ENCODE measurements around the gene APBB3. TPM values are rescaled to one million over a fixed set of nuclear protein-coding genes. Genes with fewer than 3 reads are reported as not detected.
A peak's percentile ranks its signal among the peaks of the same experiment; 100 is the strongest.
"Not testable (repeated sequence)": the region's sequence is repeated elsewhere in the genome, so short reads cannot be mapped to it uniquely, and the experiment has no call there.

Gene APBB3, protein sequence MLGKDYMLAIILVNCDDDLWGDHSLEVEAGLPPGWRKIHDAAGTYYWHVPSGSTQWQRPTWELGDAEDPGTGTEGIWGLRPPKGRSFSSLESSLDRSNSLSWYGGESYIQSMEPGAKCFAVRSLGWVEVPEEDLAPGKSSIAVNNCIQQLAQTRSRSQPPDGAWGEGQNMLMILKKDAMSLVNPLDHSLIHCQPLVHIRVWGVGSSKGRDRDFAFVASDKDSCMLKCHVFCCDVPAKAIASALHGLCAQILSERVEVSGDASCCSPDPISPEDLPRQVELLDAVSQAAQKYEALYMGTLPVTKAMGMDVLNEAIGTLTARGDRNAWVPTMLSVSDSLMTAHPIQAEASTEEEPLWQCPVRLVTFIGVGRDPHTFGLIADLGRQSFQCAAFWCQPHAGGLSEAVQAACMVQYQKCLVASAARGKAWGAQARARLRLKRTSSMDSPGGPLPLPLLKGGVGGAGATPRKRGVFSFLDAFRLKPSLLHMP
- total RNA-seq (9.3 TPM), polyA plus RNA-seq (51.2 TPM)
- long read RNA-seq, donor 1, partial matches to known transcripts: 0 of 1 reads
- long read RNA-seq, donor 1, other reads (novel, unspliced or antisense): 0 of 1 reads
- long read RNA-seq, donor 2: 0 reads
- long read RNA-seq, donor 3, partial matches to known transcripts: 6 of 11 reads
- long read RNA-seq, donor 3, other reads (novel, unspliced or antisense): 0 of 11 reads
- long read RNA-seq, donor 4, partial matches to known transcripts: 0 of 4 reads
- long read RNA-seq, donor 4, other reads (novel, unspliced or antisense): 0 of 4 reads
- long read RNA-seq, donor 5, partial matches to known transcripts: 8 of 14 reads
- long read RNA-seq, donor 5, other reads (novel, unspliced or antisense): 0 of 14 reads
- long read RNA-seq, donor 6, partial matches to known transcripts: 5 of 15 reads
- long read RNA-seq, donor 6, other reads (novel, unspliced or antisense): 0 of 15 reads
- long read RNA-seq, donor 7, partial matches to known transcripts: 5 of 7 reads
- long read RNA-seq, donor 7, other reads (novel, unspliced or antisense): 0 of 7 reads
- long read RNA-seq, donor 8, partial matches to known transcripts: 0 of 2 reads
- long read RNA-seq, donor 8, other reads (novel, unspliced or antisense): 0 of 2 reads
- long read RNA-seq, donor 9, partial matches to known transcripts: 0 of 4 reads
- long read RNA-seq, donor 9, other reads (novel, unspliced or antisense): 0 of 4 reads
- long read RNA-seq, donor 10, partial matches to known transcripts: 0 of 1 reads
- long read RNA-seq, donor 10, other reads (novel, unspliced or antisense): 0 of 1 reads

GRCh38 chr5:140564196-140565023 is at the start of gene APBB3, which contains the start of gene SLC35A4:
TSS of gene APBB3 (minus strand) at chr5:140564598. CDS start at chr5:140564245, 353 bp downstream.
TSS of gene SLC35A4 (plus strand) at chr5:140564828. CDS start at chr5:140567170, 2,342 bp downstream.
- peak; percentile 89 to 98 (median 95) for DNase-seq (ENCODE audit: low read depth in 6 of 9, low spot score in 9 of 9)
- under 1% methylated on average over 74 of the region's 74 CpGs for WGBS
- H3K27me3 ChIP-seq (ENCODE audit: control insufficient read depth in 2 of 2, insufficient read depth in 1 of 2, low read length in 1 of 2): no peaks in the 10 kb centered on the region
- H3K36me3 ChIP-seq (ENCODE audit: control insufficient read depth in 2 of 2, insufficient read depth in 2 of 2, low read length in 1 of 2): peaks cover 19 to 39% of the 10 kb centered on the region in 2 donors
- peak within 1 kb of the TSS; percentile 69 to 89 for H3K4me3 ChIP-seq (ENCODE audit: low read length in 2 of 2)
- H3K27ac ChIP-seq (ENCODE audit: low read depth in 1 of 2, low read length in 1 of 2): peak within 1 kb of the TSS; percentile 89 to 92
- no peaks in the 10 kb centered on the region for H3K9me3 ChIP-seq (ENCODE audit: control insufficient read depth in 2 of 2, insufficient read depth in 1 of 2, low read length in 1 of 2)
- H3K4me1 ChIP-seq (ENCODE audit: control insufficient read depth in 2 of 2, insufficient read depth in 2 of 2, low read length in 2 of 2): peaks cover 20 to 22% of the 10 kb centered on the region in 2 donors

- no peaks in the 10 kb centered on the region for H3K9me3 ChIP-seq (ENCODE audit: control insufficient read depth in 2 of 2, insufficient read depth in 1 of 2, low read length in 1 of 2)
- no peak overlapping the region for H3K27ac ChIP-seq (ENCODE audit: low read depth in 1 of 2, low read length in 1 of 2)
- no peak for DNase-seq (ENCODE audit: low read depth in 6 of 9, low spot score in 9 of 9)
- no peak overlapping the region for H3K4me3 ChIP-seq (ENCODE audit: low read length in 2 of 2)
- peaks cover 0 to 10% of the 10 kb centered on the region in 2 donors for H3K27me3 ChIP-seq (ENCODE audit: control insufficient read depth in 2 of 2, insufficient read depth in 1 of 2, low read length in 1 of 2)
- no peaks in the 10 kb centered on the region for H3K36me3 ChIP-seq (ENCODE audit: control insufficient read depth in 2 of 2, insufficient read depth in 2 of 2, low read length in 1 of 2)
- whole genome bisulfite sequencing: 73% methylated on average over 2 of the region's 2 CpGs
- H3K4me1 ChIP-seq (ENCODE audit: control insufficient read depth in 2 of 2, insufficient read depth in 2 of 2, low read length in 2 of 2): no peaks in the 10 kb centered on the region
Observed at GRCh38 chr5:140611020-140611521, 46.7 kb upstream of the APBB3 start.

GRCh38 chr5:140609126-140609525 is 44.7 kb upstream of the APBB3 start:
- Histone ChIP-seq H3K9me3 (ENCODE audit: control insufficient read depth in 2 of 2, insufficient read depth in 1 of 2, low read length in 1 of 2) (no peaks in the 10 kb centered on the region), H3K36me3 (ENCODE audit: control insufficient read depth in 2 of 2, insufficient read depth in 2 of 2, low read length in 1 of 2) (no peaks in the 10 kb centered on the region), H3K27me3 (ENCODE audit: control insufficient read depth in 2 of 2, insufficient read depth in 1 of 2, low read length in 1 of 2) (peaks cover 0 to 10% of the 10 kb centered on the region in 2 donors), H3K4me1 (ENCODE audit: control insufficient read depth in 2 of 2, insufficient read depth in 2 of 2, low read length in 2 of 2) (no peaks in the 10 kb centered on the region), H3K27ac (ENCODE audit: low read depth in 1 of 2, low read length in 1 of 2) (no peak overlapping the region), H3K4me3 (ENCODE audit: low read length in 2 of 2) (no peak overlapping the region)
- no peak for DNase-seq (ENCODE audit: low read depth in 6 of 9, low spot score in 9 of 9)
- WGBS: 34% methylated on average over 4 of the region's 4 CpGs

DNA sequence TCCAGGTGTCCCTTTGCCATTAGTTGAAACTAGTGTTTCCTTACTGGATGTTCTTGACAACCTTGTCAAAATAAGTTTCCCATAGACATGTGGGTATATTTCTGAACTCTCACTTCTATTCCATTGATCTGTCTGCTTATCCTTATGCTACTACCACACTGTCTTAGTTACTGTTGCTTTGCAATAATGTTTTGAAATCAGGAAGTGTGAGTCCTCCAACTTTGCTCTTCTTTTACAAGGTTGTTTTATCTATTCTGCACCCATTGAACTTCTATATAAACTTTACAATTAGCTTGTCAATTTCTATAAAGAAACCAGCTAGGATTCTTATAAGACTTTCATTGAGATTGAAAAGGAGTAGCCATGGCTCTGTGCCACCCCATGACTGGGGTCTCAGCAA is 44.3 kb upstream of the APBB3 start:
- no peak overlapping the region for H3K4me3 ChIP-seq (ENCODE audit: low read length in 2 of 2)
- no peak for DNase-seq (ENCODE audit: low read depth in 6 of 9, low spot score in 9 of 9)
- H3K36me3 ChIP-seq (ENCODE audit: control insufficient read depth in 2 of 2, insufficient read depth in 2 of 2, low read length in 1 of 2): no peaks in the 10 kb centered on the region
- peaks cover 0 to 10% of the 10 kb centered on the region in 2 donors for H3K27me3 ChIP-seq (ENCODE audit: control insufficient read depth in 2 of 2, insufficient read depth in 1 of 2, low read length in 1 of 2)
- no peaks in the 10 kb centered on the region for H3K4me1 ChIP-seq (ENCODE audit: control insufficient read depth in 2 of 2, insufficient read depth in 2 of 2, low read length in 2 of 2)
- no peaks in the 10 kb centered on the region for H3K9me3 ChIP-seq (ENCODE audit: control insufficient read depth in 2 of 2, insufficient read depth in 1 of 2, low read length in 1 of 2)
- H3K27ac ChIP-seq (ENCODE audit: low read depth in 1 of 2, low read length in 1 of 2): no peak overlapping the region

GRCh38 chr5:140607031-140607430 is 42.6 kb upstream of the APBB3 start:
- 97% methylated on average over 2 of the region's 2 CpGs for WGBS
- Histone ChIP-seq H3K36me3 (ENCODE audit: control insufficient read depth in 2 of 2, insufficient read depth in 2 of 2, low read length in 1 of 2) (no peaks in the 10 kb centered on the region), H3K4me1 (ENCODE audit: control insufficient read depth in 2 of 2, insufficient read depth in 2 of 2, low read length in 2 of 2) (no peaks in the 10 kb centered on the region), H3K9me3 (ENCODE audit: control insufficient read depth in 2 of 2, insufficient read depth in 1 of 2, low read length in 1 of 2) (no peaks in the 10 kb centered on the region), H3K27me3 (ENCODE audit: control insufficient read depth in 2 of 2, insufficient read depth in 1 of 2, low read length in 1 of 2) (peaks cover 0 to 6% of the 10 kb centered on the region in 2 donors), H3K27ac (ENCODE audit: low read depth in 1 of 2, low read length in 1 of 2) (no peak overlapping the region), H3K4me3 (ENCODE audit: low read length in 2 of 2) (no peak overlapping the region)
- no peak for DNase-seq (ENCODE audit: low read depth in 6 of 9, low spot score in 9 of 9)

- Histone ChIP-seq H3K4me1 (ENCODE audit: control insufficient read depth in 2 of 2, insufficient read depth in 2 of 2, low read length in 2 of 2) (no peaks in the 10 kb centered on the region), H3K27me3 (ENCODE audit: control insufficient read depth in 2 of 2, insufficient read depth in 1 of 2, low read length in 1 of 2) (peaks cover 0 to 6% of the 10 kb centered on the region in 2 donors), H3K36me3 (ENCODE audit: control insufficient read depth in 2 of 2, insufficient read depth in 2 of 2, low read length in 1 of 2) (no peaks in the 10 kb centered on the region), H3K4me3 (ENCODE audit: low read length in 2 of 2) (no peak overlapping the region), H3K9me3 (ENCODE audit: control insufficient read depth in 2 of 2, insufficient read depth in 1 of 2, low read length in 1 of 2) (no peaks in the 10 kb centered on the region), H3K27ac (ENCODE audit: low read depth in 1 of 2, low read length in 1 of 2) (no peak overlapping the region)
- no peak for DNase-seq (ENCODE audit: low read depth in 6 of 9, low spot score in 9 of 9)
- WGBS: 96% methylated on average over 3 of the region's 3 CpGs
Observed at GRCh38 chr5:140605879-140606278, 41.5 kb upstream of the APBB3 start.

GRCh38 chr5:140603734-140604133 is 39.3 kb upstream of the APBB3 start:
- no peak overlapping the region for H3K27ac ChIP-seq (ENCODE audit: low read depth in 1 of 2, low read length in 1 of 2)
- H3K9me3 ChIP-seq (ENCODE audit: control insufficient read depth in 2 of 2, insufficient read depth in 1 of 2, low read length in 1 of 2): no peaks in the 10 kb centered on the region

GRCh38 chr5:140603446-140603698 is 39.0 kb upstream of the APBB3 start:
- not testable (repeated sequence) for DNase-seq (ENCODE audit: low read depth in 6 of 9, low spot score in 9 of 9); H3K27ac ChIP-seq (ENCODE audit: low read depth in 1 of 2, low read length in 1 of 2); H3K4me3 ChIP-seq (ENCODE audit: low read length in 2 of 2); H3K9me3 ChIP-seq (ENCODE audit: control insufficient read depth in 2 of 2, insufficient read depth in 1 of 2, low read length in 1 of 2); H3K4me1 ChIP-seq (ENCODE audit: control insufficient read depth in 2 of 2, insufficient read depth in 2 of 2, low read length in 2 of 2); H3K27me3 ChIP-seq (ENCODE audit: control insufficient read depth in 2 of 2, insufficient read depth in 1 of 2, low read length in 1 of 2); H3K36me3 ChIP-seq (ENCODE audit: control insufficient read depth in 2 of 2, insufficient read depth in 2 of 2, low read length in 1 of 2)
- WGBS: 96% methylated on average over 4 of the region's 4 CpGs

More at GRCh38 chr5:140603734-140604133, 39.3 kb upstream of the APBB3 start:
- DNase-seq (ENCODE audit: low read depth in 6 of 9, low spot score in 9 of 9): no peak
- no peaks in the 10 kb centered on the region for H3K4me1 ChIP-seq (ENCODE audit: control insufficient read depth in 2 of 2, insufficient read depth in 2 of 2, low read length in 2 of 2)
- no peaks in the 10 kb centered on the region for H3K27me3 ChIP-seq (ENCODE audit: control insufficient read depth in 2 of 2, insufficient read depth in 1 of 2, low read length in 1 of 2)
- no peak overlapping the region for H3K4me3 ChIP-seq (ENCODE audit: low read length in 2 of 2)
- no peaks in the 10 kb centered on the region for H3K36me3 ChIP-seq (ENCODE audit: control insufficient read depth in 2 of 2, insufficient read depth in 2 of 2, low read length in 1 of 2)
- WGBS: 97% methylated on average over 2 of the region's 2 CpGs
